ENCODE results near the gene AP2S1. TPM values are rescaled to one million over a fixed set of nuclear protein-coding genes. Genes with fewer than 3 reads are reported as not detected.

Gene AP2S1
- total RNA-seq, 3 donors from 2014 or later, result 90.8 to 141 (median 107) TPM

DNA sequence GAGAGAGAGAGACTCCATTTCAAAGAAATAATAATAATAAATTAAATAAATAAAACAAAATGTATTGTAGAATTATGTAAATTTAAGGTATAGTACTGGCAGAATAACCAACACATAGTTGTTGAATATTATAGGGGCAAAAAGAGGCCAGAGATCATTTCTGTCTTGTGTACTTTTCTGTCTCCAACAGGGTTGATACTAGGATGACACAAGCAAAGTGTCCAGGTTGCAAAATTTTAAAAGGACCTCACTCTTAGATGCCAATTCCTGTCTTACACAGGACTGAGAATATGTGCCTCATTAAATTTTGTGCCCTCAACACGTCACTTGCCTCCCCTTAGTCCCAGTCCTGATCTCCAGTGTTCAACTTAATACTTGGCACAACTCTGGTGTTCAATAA, 2.2 kb upstream of the AP2S1 start:
- Histone ChIP-seq H3K4me1 (ENCODE audit: low read depth) (peaks cover 35% of the 10 kb centered on the region), H3K4me3 (no peak overlapping the region), H3K9me3 (no peaks in the 10 kb centered on the region), H3K36me3 (ENCODE audit: low read depth) (no peaks in the 10 kb centered on the region)
- DNase-seq (no peak), ATAC-seq (no peak)
- TF ChIP-seq, protein P1, sequence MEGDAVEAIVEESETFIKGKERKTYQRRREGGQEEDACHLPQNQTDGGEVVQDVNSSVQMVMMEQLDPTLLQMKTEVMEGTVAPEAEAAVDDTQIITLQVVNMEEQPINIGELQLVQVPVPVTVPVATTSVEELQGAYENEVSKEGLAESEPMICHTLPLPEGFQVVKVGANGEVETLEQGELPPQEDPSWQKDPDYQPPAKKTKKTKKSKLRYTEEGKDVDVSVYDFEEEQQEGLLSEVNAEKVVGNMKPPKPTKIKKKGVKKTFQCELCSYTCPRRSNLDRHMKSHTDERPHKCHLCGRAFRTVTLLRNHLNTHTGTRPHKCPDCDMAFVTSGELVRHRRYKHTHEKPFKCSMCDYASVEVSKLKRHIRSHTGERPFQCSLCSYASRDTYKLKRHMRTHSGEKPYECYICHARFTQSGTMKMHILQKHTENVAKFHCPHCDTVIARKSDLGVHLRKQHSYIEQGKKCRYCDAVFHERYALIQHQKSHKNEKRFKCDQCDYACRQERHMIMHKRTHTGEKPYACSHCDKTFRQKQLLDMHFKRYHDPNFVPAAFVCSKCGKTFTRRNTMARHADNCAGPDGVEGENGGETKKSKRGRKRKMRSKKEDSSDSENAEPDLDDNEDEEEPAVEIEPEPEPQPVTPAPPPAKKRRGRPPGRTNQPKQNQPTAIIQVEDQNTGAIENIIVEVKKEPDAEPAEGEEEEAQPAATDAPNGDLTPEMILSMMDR (IDR thresholded peaks at IDR 0.05), result no peak
- intact Hi-C loops (cut with DNase I, micrococcal nuclease), result no loop called here

GRCh38 chr19:46849610-46850009, 1.0 kb downstream of the AP2S1 start:
- intact Hi-C loops (cut with DNase I, micrococcal nuclease), result no loop called here
- ATAC-seq (no peak), DNase-seq (peak in 1 of 3 donors; percentile 29)
- TF ChIP-seq, protein P1 (IDR thresholded peaks at IDR 0.05), result no peak
- H3K4me3 ChIP-seq, result no peak overlapping the region
- peaks cover 18% of the 10 kb centered on the region for H3K4me1 ChIP-seq (ENCODE audit: low read depth)
- no peaks in the 10 kb centered on the region for H3K9me3 ChIP-seq
- no peaks in the 10 kb centered on the region for H3K36me3 ChIP-seq (ENCODE audit: low read depth)

DNA sequence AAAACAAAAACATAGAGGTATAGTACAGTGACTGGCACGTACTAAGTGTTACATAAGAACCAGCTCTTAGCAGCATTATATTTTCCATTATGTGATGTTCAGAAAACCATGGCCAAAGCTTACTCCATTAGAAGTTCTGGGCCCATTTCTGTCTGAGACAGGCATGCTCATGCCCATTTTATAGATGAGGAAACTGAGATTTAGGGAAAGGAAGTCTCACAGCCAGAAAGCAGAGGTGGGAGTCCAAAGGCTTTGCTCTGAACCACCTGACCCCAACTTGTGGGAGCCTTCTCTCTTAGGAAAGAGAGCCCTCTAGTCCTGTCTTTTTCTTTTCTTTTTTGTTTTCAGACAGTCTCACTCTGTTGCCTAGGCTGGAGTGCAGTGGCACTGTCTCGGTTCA, 2.3 kb downstream of the AP2S1 start:
- no peak overlapping the region for H3K4me3 ChIP-seq
- H3K36me3 ChIP-seq (ENCODE audit: low read depth), result no peaks in the 10 kb centered on the region
- DNase-seq, result no peak
- TF ChIP-seq, protein P1 (IDR thresholded peaks at IDR 0.05), result no peak
- ATAC-seq, result no peak
- peaks cover 10% of the 10 kb centered on the region for H3K4me1 ChIP-seq (ENCODE audit: low read depth)
- intact Hi-C loops (cut with DNase I, micrococcal nuclease), result no loop called here
- no peaks in the 10 kb centered on the region for H3K9me3 ChIP-seq

DNA sequence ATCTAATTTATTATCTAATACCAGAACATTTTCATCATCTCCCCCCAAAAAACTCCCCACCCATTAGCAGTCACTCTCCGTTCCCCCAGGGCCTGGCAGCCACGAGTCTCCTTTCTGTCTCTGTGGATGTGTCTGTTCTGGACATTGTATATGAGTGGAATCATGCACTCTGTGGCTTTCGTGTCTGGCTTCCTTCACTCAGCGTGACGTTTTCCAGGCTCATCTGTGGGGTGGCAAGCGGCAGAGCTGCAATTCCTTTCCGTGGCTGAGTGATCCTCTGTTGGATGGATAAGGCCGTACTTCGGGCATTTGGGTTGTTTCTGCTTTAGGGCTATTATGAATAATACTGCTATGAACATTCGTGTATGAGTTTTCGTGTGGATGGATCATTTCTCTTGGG, 3.1 kb downstream of the AP2S1 start:
- TF ChIP-seq, protein P1 (IDR thresholded peaks at IDR 0.05), result no peak
- intact Hi-C loops (cut with DNase I, micrococcal nuclease), result no loop called here
- Histone ChIP-seq H3K9me3 (no peaks in the 10 kb centered on the region), H3K36me3 (ENCODE audit: low read depth) (no peaks in the 10 kb centered on the region), H3K4me1 (ENCODE audit: low read depth) (peaks cover 10% of the 10 kb centered on the region), H3K4me3 (no peak overlapping the region)
- no peak for ATAC-seq
- DNase-seq, result peak in 1 of 3 donors; percentile 19

DNA sequence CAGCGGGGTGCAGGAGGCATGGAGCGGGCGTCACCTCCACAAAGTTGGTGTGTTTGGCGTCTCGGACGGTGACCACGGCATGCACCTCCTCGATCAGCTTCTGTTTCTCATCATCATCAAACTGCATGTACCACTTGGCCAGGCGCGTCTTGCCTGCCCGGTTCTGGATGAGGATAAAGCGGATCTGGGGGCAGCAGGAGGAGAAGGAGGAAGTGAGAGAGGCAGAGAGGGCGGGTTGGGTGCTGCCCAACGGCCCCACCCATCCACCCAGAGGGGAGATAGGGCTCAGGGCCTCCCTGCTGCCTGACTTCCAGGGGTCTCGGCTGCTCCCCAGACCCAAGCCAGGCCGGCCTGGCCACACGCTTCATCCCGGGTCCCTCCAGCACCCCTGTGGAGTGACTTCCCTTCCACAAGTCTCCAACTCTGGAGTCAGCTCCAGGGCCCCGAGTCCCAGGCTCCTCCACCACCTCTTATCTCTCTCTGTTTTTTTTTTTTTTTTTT, 4.6 kb downstream of the AP2S1 start:
- peaks cover 10% of the 10 kb centered on the region for H3K4me1 ChIP-seq (ENCODE audit: low read depth)
- TF ChIP-seq, protein P1 (IDR thresholded peaks at IDR 0.05), result no peak
- H3K4me3 ChIP-seq, result no peak overlapping the region
- no peaks in the 10 kb centered on the region for H3K36me3 ChIP-seq (ENCODE audit: low read depth)
- no peaks in the 10 kb centered on the region for H3K9me3 ChIP-seq
- no peak for ATAC-seq
- intact Hi-C loops (cut with DNase I, micrococcal nuclease), result no loop called here
- DNase-seq, result peak in 1 of 3 donors; percentile 28

GRCh38 chr19:46844067-46844489, 6.6 kb downstream of the AP2S1 start:
- H3K4me3 ChIP-seq, result no peak overlapping the region
- no peaks in the 10 kb centered on the region for H3K9me3 ChIP-seq
- H3K36me3 ChIP-seq (ENCODE audit: low read depth), result no peaks in the 10 kb centered on the region
- peaks cover 13% of the 10 kb centered on the region for H3K4me1 ChIP-seq (ENCODE audit: low read depth)
- TF ChIP-seq, protein P1 (IDR thresholded peaks at IDR 0.05), result no peak
- no peak for DNase-seq
- peak; percentile 6 for ATAC-seq
- intact Hi-C loops (cut with DNase I, micrococcal nuclease), result no loop called here
